GM12878 (cell line): Measurements from ENCODE around the gene CCDC134. TPM values are rescaled to one million over a fixed set of nuclear protein-coding genes. Genes with fewer than 3 reads are reported as not detected.

ENCODE experiments used
- ATAC-seq: fragments of 200-7000 bp; cut with Tn5 transposase; 3 replicates; pipeline ENCODE4 v1.9.1; 2020; ENCODE audit warnings: mild to moderate bottlenecking, moderate library complexity
- BruUV-seq: library from RNA; stranded (reverse); fragments of 400-500 nt; replicated peaks from 2 replicates; lab custom pipeline; 2021; lab: Mats Ljungman, UMichigan
- CTCF ChIA-PET: fragments of 300-600 bp; sonication (Branson Sonifier 250); formaldehyde crosslinking; extraction: SDS; loops from one replicate; lab custom pipeline; 2021; ENCODE audit warnings: inconsistent platforms; lab: Yijun Ruan, JAX
- POLR2A ChIA-PET: fragments of 350-600 bp; formaldehyde crosslinking; extraction: SDS; loops from one replicate; lab custom pipeline; 2021; ENCODE audit warnings: inconsistent platforms; lab: Charles Lee
- RAD21 ChIA-PET: fragments of 300-600 bp; sonication (Branson Sonifier 250); formaldehyde crosslinking; loops from one replicate; lab custom pipeline; 2023; ENCODE audit warnings: antibody characterized with exemption; ENCODE audit not compliant: unreplicated experiment; lab: Charles Lee
- SMC1A ChIA-PET: fragments of 300-600 bp; sonication (Branson Sonifier 250); formaldehyde crosslinking; loops from one replicate; lab custom pipeline; 2023; ENCODE audit not compliant: unreplicated experiment, uncharacterized antibody; lab: Charles Lee
- DNase-seq: peaks from one replicate; pipeline ENCODE4 v3.0.0-alpha.2; 2011; ENCODE audit warnings: low read depth, low spot score
- FAIRE-seq: peaks from 3 replicates; lab custom pipeline; 2011; peaks lifted over from hg19 to GRCh38; lab: Jason Lieb, UNC
- H2AFZ ChIP-seq: 2 replicates; pipeline ENCODE4 v1.6.0; 2011; ENCODE audit warnings: low read depth, low read length, control low read depth; ENCODE audit not compliant: control insufficient read depth
- H3K27ac ChIP-seq: 2 replicates; pipeline ENCODE4 v1.5.1; 2011; ENCODE audit warnings: control low read depth; ENCODE audit not compliant: control insufficient read depth, insufficient read depth
- H3K27me3 ChIP-seq, 2 experiments: replicated peaks in 1 of 2; 2 replicates each; pipeline versions ENCODE4 v1.6.0 to v1.6.1; 2011; ENCODE audit warnings: low read length in 1 of 2; ENCODE audit not compliant: control insufficient read depth in 2 of 2, insufficient read depth in 2 of 2
- H3K36me3 ChIP-seq, 2 experiments: 2 replicates each; pipeline ENCODE4 v1.5.1; 2011; ENCODE audit warnings: low read length in 1 of 2; ENCODE audit not compliant: control insufficient read depth in 2 of 2, insufficient read depth in 2 of 2
- H3K4me1 ChIP-seq: 2 replicates; pipeline ENCODE4 v1.6.1; 2011; ENCODE audit warnings: mild to moderate bottlenecking, low read length, moderate library complexity, mixed read lengths; ENCODE audit not compliant: control insufficient read depth, insufficient read depth
- H3K4me2 ChIP-seq: 2 replicates; pipeline ENCODE4 v1.6.0; 2011; ENCODE audit warnings: control low read depth; ENCODE audit not compliant: control insufficient read depth, insufficient read depth
- H3K4me3 ChIP-seq: fragments of 200-600 bp; sonication (generic); 2 replicates; pipeline ENCODE4 v1.5.1; 2016
- H3K79me2 ChIP-seq: 2 replicates; pipeline ENCODE4 v1.6.0; 2011; ENCODE audit warnings: low read length; ENCODE audit not compliant: control insufficient read depth, insufficient read depth
- H3K9ac ChIP-seq: 2 replicates; pipeline ENCODE4 v1.8.0; 2011; ENCODE audit warnings: low read length, control low read depth, mixed read lengths; ENCODE audit not compliant: control insufficient read depth, insufficient read depth
- H3K9me3 ChIP-seq: replicated peaks from 3 replicates; pipeline ENCODE4 v1.5.1; 2011; ENCODE audit warnings: mild to moderate bottlenecking, low read length; ENCODE audit not compliant: control insufficient read depth, insufficient read depth
- H4K20me1 ChIP-seq: 2 replicates; pipeline ENCODE4 v1.6.0; 2011; ENCODE audit not compliant: control insufficient read depth, insufficient read depth
- EED ChIP-seq: sonication (generic); IDR thresholded peaks from 2 replicates; pipeline ENCODE4 v1.6.1; 2016; ENCODE audit warnings: antibody characterized with exemption, low read depth
- HCFC1 ChIP-seq: fragments of 150-350 bp; IDR thresholded peaks from 2 replicates; pipeline ENCODE4 v1.6.1; 2014; ENCODE audit warnings: low read length
- IRF4 ChIP-seq: IDR thresholded peaks from 2 replicates; pipeline ENCODE4 v1.6.1; 2011; ENCODE audit warnings: low read depth, low read length
- POLR2AphosphoS5 ChIP-seq: IDR thresholded peaks from 2 replicates; pipeline ENCODE4 v1.6.1; 2011; ENCODE audit warnings: mild to moderate bottlenecking, low read length, inconsistent platforms
- SMAD5 ChIP-seq: IDR thresholded peaks from 2 replicates; pipeline ENCODE4 v1.6.1; 2016; ENCODE audit warnings: antibody characterized with exemption, low read depth
- SMARCA5 ChIP-seq: fragments of 450-650 bp; IDR thresholded peaks from 2 replicates; pipeline ENCODE4 v1.6.1; 2017; ENCODE audit warnings: mild to moderate bottlenecking
- SRF ChIP-seq, 2 experiments: IDR thresholded peaks; 2 replicates each; pipeline ENCODE4 v1.6.1; 2011; ENCODE audit warnings: low read depth in 2 of 2, low read length in 2 of 2, mild to moderate bottlenecking in 1 of 2, moderate library complexity in 1 of 2
- TCF12 ChIP-seq: IDR thresholded peaks from 2 replicates; pipeline ENCODE4 v1.6.1; 2011; ENCODE audit warnings: low read depth, mild to moderate bottlenecking, low read length
- YBX1 ChIP-seq: fragments of 450-650 bp; IDR thresholded peaks from 2 replicates; pipeline ENCODE4 v1.6.1; 2016; ENCODE audit warnings: antibody characterized with exemption
- ZBED1 ChIP-seq: IDR thresholded peaks from 2 replicates; pipeline ENCODE4 v1.6.1; 2016; ENCODE audit warnings: borderline replicate concordance
- ZNF384 ChIP-seq: IDR thresholded peaks from 2 replicates; pipeline ENCODE4 v1.6.1; 2012; ENCODE audit warnings: low read depth, mild to moderate bottlenecking, low read length, improper control_type of control experiment, borderline replicate concordance
- WGBS: methylation state at CpG from one replicate; pipeline ENCODE4 v1.1.6; 2016; ENCODE audit warnings: low lambda C conversion rate; ENCODE audit not compliant: insufficient replicate concordance, insufficient coverage; ENCODE audit errors: missing lambda C conversion rate; 5-methylcytosine and 5-hydroxymethylcytosine counted together
- in situ Hi-C: fragments of 300-500 bp; cut with MboI; formaldehyde crosslinking; loops from 9 replicates; pipeline ENCODE4 v1.14.3; 2018; ENCODE audit warnings: mixed read lengths
- intact Hi-C: fragments of 100-400 bp; cut with micrococcal nuclease; formaldehyde crosslinking; loops from one replicate; pipeline ENCODE4 v1.14.2; 2022; ENCODE audit not compliant: unreplicated experiment
- polyA plus RNA-seq, 11 experiments: library from polyadenylated mRNA; depleted of rRNA in 4 of 11; unstranded in 6 of 11; stranded (reverse) in 5 of 11; fragments of >200 nt; fragmentation: Nextera tagmentation in 4 of 11; fragmentation: Illumina TruSeq in 1 of 11; extraction: Ambion mirVana in 4 of 11; extraction: Trizol in 1 of 11; gene quantifications; 1 replicate in 1 of 11; 2 replicates in 10 of 11; pipeline versions ENCODE4 v1.2.1 to v1.2.3, GENCODE V29; 2011 to 2016; ENCODE audit warnings: inconsistent platforms in 2 of 11, missing spikeins in 2 of 11, low read depth in 1 of 11
- total RNA-seq, 4 experiments: library from RNA; depleted of rRNA in 3 of 4; stranded (reverse); fragments of >200 nt in 3 of 4; fragmentation: Illumina TruSeq in 1 of 4; extraction: Trizol in 1 of 4; gene quantifications; 2 replicates each; pipeline versions ENCODE4 v1.2.1 to v1.2.3, GENCODE V29; 2013 to 2021
- TF ChIP-seq, protein P1 (sequence below): IDR thresholded peaks from 2 replicates; pipeline ENCODE4 v1.6.1; 2012; ENCODE audit warnings: low read length, inconsistent platforms
- TF ChIP-seq, protein P2 (sequence below): IDR thresholded peaks from 2 replicates; pipeline ENCODE4 v1.6.1; 2011; ENCODE audit warnings: low read depth, low read length, improper control_type of control experiment, borderline replicate concordance
- TF ChIP-seq, protein P3 (sequence below): fragments of 450-650 bp; IDR thresholded peaks from 2 replicates; pipeline ENCODE4 v1.6.1; 2017; ENCODE audit warnings: antibody characterized with exemption, mild to moderate bottlenecking, moderate library complexity

Gene CCDC134
- total and polyA plus RNA-seq, 10 of the 15 experiments (the other 5 are each of a cell fraction or from before 2014, with no cell fraction given) = 0.35 to 19.3 (median 11.8) TPM

DNA sequence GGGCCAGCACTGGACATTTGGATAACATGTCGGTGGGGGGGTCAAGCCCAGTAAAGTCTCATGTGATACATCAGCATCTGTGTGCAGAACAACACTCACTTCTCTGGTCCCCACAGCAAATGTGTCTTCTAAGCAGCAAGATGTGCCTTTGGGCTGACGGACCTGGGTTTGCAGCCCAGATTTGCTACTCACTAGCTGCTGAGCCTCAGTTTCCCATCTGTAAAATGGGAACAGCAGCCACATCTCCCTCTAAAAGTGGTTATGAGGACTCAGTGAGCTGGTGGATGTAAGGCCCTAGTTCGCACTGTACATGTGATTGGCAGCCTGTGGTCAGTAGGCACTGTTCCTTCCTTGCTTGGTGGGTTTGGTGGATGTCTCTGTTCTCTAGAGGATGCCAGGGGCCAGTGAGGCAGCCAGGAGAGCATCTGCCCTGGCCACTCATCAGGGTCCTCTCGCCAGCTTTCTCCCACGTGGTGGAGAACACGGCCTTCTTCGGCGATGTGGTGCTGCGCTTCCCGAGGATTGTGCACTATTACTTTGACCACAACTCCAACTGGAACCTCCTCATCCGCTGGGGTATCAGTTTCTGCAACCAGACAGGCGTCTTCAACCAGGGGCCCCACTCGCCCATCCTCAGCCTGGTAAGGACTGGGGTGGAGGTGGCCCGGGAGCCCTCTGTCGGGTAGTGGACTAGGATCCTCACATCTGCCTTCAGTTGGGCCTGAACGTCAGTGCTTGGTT lies 12.5 kb downstream of the CCDC134 start:
- CTCF ChIA-PET = interaction anchor here (2.8 kb wide), 1 partner anchor 116 kb away, joined by 8 read pairs; no protein-coding TSS in a partner anchor
- no peak for DNase-seq
- 91% methylated on average over 16 of the region's 16 CpGs for WGBS
- ATAC-seq = no peak
- no TSS peak for BruUV-seq
- FAIRE-seq = no peak
- TF ChIP-seq IRF4 (no peak), HCFC1 (no peak), POLR2AphosphoS5 (no peak), SMAD5 (no peak), ZNF384 (no peak), TCF12 (no peak), SRF (IDR thresholded peaks at IDR 0.05; ENCODE audit: low read depth in 2 of 2, low read length in 2 of 2) (no peak), EED (no peak), SMARCA5 (no peak), ZBED1 (no peak), YBX1 (no peak)
- TF ChIP-seq, protein P1, sequence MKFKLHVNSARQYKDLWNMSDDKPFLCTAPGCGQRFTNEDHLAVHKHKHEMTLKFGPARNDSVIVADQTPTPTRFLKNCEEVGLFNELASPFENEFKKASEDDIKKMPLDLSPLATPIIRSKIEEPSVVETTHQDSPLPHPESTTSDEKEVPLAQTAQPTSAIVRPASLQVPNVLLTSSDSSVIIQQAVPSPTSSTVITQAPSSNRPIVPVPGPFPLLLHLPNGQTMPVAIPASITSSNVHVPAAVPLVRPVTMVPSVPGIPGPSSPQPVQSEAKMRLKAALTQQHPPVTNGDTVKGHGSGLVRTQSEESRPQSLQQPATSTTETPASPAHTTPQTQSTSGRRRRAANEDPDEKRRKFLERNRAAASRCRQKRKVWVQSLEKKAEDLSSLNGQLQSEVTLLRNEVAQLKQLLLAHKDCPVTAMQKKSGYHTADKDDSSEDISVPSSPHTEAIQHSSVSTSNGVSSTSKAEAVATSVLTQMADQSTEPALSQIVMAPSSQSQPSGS = no peak
- TF ChIP-seq, protein P2, sequence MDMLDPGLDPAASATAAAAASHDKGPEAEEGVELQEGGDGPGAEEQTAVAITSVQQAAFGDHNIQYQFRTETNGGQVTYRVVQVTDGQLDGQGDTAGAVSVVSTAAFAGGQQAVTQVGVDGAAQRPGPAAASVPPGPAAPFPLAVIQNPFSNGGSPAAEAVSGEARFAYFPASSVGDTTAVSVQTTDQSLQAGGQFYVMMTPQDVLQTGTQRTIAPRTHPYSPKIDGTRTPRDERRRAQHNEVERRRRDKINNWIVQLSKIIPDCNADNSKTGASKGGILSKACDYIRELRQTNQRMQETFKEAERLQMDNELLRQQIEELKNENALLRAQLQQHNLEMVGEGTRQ = no peak
- TF ChIP-seq, protein P3, sequence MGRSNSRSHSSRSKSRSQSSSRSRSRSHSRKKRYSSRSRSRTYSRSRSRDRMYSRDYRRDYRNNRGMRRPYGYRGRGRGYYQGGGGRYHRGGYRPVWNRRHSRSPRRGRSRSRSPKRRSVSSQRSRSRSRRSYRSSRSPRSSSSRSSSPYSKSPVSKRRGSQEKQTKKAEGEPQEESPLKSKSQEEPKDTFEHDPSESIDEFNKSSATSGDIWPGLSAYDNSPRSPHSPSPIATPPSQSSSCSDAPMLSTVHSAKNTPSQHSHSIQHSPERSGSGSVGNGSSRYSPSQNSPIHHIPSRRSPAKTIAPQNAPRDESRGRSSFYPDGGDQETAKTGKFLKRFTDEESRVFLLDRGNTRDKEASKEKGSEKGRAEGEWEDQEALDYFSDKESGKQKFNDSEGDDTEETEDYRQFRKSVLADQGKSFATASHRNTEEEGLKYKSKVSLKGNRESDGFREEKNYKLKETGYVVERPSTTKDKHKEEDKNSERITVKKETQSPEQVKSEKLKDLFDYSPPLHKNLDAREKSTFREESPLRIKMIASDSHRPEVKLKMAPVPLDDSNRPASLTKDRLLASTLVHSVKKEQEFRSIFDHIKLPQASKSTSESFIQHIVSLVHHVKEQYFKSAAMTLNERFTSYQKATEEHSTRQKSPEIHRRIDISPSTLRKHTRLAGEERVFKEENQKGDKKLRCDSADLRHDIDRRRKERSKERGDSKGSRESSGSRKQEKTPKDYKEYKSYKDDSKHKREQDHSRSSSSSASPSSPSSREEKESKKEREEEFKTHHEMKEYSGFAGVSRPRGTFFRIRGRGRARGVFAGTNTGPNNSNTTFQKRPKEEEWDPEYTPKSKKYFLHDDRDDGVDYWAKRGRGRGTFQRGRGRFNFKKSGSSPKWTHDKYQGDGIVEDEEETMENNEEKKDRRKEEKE = no peak
- TF ChIP-seq, all 136 proteins: peak for 0
- peaks cover 2% of the 10 kb centered on the region for H3K79me2 ChIP-seq
- no peak overlapping the region for H3K9ac ChIP-seq
- no peak overlapping the region for H2AFZ ChIP-seq
- H3K4me1 ChIP-seq = no peaks in the 10 kb centered on the region
- SMC1A ChIA-PET = no interaction called here
- no peaks in the 10 kb centered on the region for H4K20me1 ChIP-seq
- no peak overlapping the region for H3K4me2 ChIP-seq
- in situ Hi-C loops = no loop called here
- H3K36me3 ChIP-seq = peaks cover 10 to 17% of the 10 kb centered on the region in 2 experiments
- H3K9me3 ChIP-seq = no peaks in the 10 kb centered on the region
- POLR2A ChIA-PET = no interaction called here
- H3K27ac ChIP-seq = no peak overlapping the region
- RAD21 ChIA-PET = no interaction called here
- intact Hi-C loops = no loop called here
- no peaks in the 10 kb centered on the region for H3K27me3 ChIP-seq
- no peak overlapping the region for H3K4me3 ChIP-seq
